OCI-LY7 (cell line): ENCODE data around the gene ANKRD52. TPM values are rescaled to one million over a fixed set of nuclear protein-coding genes. Genes with fewer than 3 reads are reported as not detected.

Source experiments
- BruUV-seq: library from RNA; stranded (reverse); fragments of 400-500 nt; replicated peaks from 2 replicates; lab custom pipeline; 2021; lab: Mats Ljungman, UMichigan
- CTCF ChIA-PET: fragments of 300-600 bp; sonication (Branson Sonifier 250); formaldehyde crosslinking; loops from one replicate; lab custom pipeline; 2022; ENCODE audit warnings: antibody characterized with exemption; ENCODE audit not compliant: unreplicated experiment; lab: Charles Lee
- POLR2A ChIA-PET: fragments of 300-600 bp; sonication (Branson Sonifier 250); formaldehyde crosslinking; loops from one replicate; lab custom pipeline; 2022; ENCODE audit warnings: antibody characterized with exemption; lab: Charles Lee
- DNase-seq: peaks from one replicate; pipeline ENCODE4 v3.0.0-alpha.2; 2015; ENCODE audit warnings: low spot score
- H2AFZ ChIP-seq: fragments of 200-600 bp; sonication (generic), shearing (Covaris generic); 2 replicates; pipeline ENCODE4 v1.6.1; 2014; ENCODE audit warnings: mild to moderate bottlenecking, antibody characterized with exemption, low read length, moderate library complexity
- H3K27ac ChIP-seq: fragments of 200-600 bp; sonication (generic); 2 replicates; pipeline ENCODE4 v1.5.1; 2014; ENCODE audit warnings: mixed run types, low read depth, mild to moderate bottlenecking, moderate library complexity, low read length, inconsistent platforms; ENCODE audit not compliant: poor library complexity, severe bottlenecking
- H3K36me3 ChIP-seq: fragments of 200-600 bp; sonication (generic); 2 replicates; pipeline ENCODE4 v1.6.1; 2014; ENCODE audit warnings: mild to moderate bottlenecking, antibody characterized with exemption, low read length, moderate library complexity, mixed read lengths; ENCODE audit not compliant: insufficient read depth
- H3K4me1 ChIP-seq: fragments of 200-600 bp; sonication (generic); 2 replicates; pipeline ENCODE4 v1.5.1; 2014; ENCODE audit warnings: mild to moderate bottlenecking, low read length; ENCODE audit not compliant: insufficient read depth, poor library complexity, severe bottlenecking
- H3K4me2 ChIP-seq: fragments of 200-600 bp; sonication (generic); 2 replicates; pipeline ENCODE4 v1.6.1; 2014; ENCODE audit warnings: mild to moderate bottlenecking, low read length
- H3K4me3 ChIP-seq: fragments of 200-600 bp; sonication (generic); 2 replicates; pipeline ENCODE4 v1.5.1; 2014; ENCODE audit warnings: mild to moderate bottlenecking, low read depth, low read length; ENCODE audit not compliant: poor library complexity, severe bottlenecking
- H3K79me2 ChIP-seq: fragments of 200-600 bp; sonication (generic); 2 replicates; pipeline ENCODE4 v1.6.1; 2016; ENCODE audit warnings: low read depth, mild to moderate bottlenecking, low read length, moderate library complexity, mixed read lengths; ENCODE audit not compliant: insufficient read depth
- H3K9me2 ChIP-seq: fragments of 200-600 bp; sonication (generic); 2 replicates; pipeline ENCODE4 v1.6.1; 2016; ENCODE audit warnings: mild to moderate bottlenecking, low read length, mixed read lengths; ENCODE audit not compliant: insufficient read depth
- H3K9me3 ChIP-seq: fragments of 200-600 bp; sonication (generic); 2 replicates; pipeline ENCODE4 v1.6.1; 2014; ENCODE audit warnings: mild to moderate bottlenecking, mixed run types, low read length, mixed read lengths
- H4K20me1 ChIP-seq: fragments of 200-600 bp; sonication (generic); 2 replicates; pipeline ENCODE4 v1.6.1; 2014; ENCODE audit warnings: mild to moderate bottlenecking, antibody characterized with exemption, low read length, moderate library complexity, mixed read lengths; ENCODE audit not compliant: insufficient read depth
- EZH2phosphoT487 ChIP-seq: fragments of 200-600 bp; sonication (generic); IDR thresholded peaks from 2 replicates; pipeline ENCODE4 v1.6.1; 2018; ENCODE audit warnings: low read depth, borderline replicate concordance, mild to moderate bottlenecking, mixed run types, antibody characterized with exemption, low read length, moderate library complexity, mixed read lengths
- intact Hi-C: fragments of 100-400 bp; cut with micrococcal nuclease; formaldehyde crosslinking; loops from one replicate; pipeline ENCODE4 v1.10.0; 2022; ENCODE audit not compliant: unreplicated experiment
- total RNA-seq, 2 experiments: library from RNA; depleted of rRNA in 1 of 2; stranded (reverse); fragments of >200 nt in 1 of 2; shearing (Covaris generic) in 1 of 2; gene quantifications; 2 replicates each; pipeline ENCODE4 v1.2.3, GENCODE V29; 2014 to 2022
- TF ChIP-seq, protein P1 (sequence below): fragments of 200-600 bp; sonication (generic); conservative IDR thresholded peaks from 2 replicates; pipeline ENCODE4 v1.5.1; 2014; ENCODE audit warnings: mild to moderate bottlenecking, antibody characterized with exemption, low read length, moderate library complexity, mixed read lengths

Gene ANKRD52
- total RNA-seq, 2 experiments from 2014 or later = 11.7 to 35.0 TPM

DNA sequence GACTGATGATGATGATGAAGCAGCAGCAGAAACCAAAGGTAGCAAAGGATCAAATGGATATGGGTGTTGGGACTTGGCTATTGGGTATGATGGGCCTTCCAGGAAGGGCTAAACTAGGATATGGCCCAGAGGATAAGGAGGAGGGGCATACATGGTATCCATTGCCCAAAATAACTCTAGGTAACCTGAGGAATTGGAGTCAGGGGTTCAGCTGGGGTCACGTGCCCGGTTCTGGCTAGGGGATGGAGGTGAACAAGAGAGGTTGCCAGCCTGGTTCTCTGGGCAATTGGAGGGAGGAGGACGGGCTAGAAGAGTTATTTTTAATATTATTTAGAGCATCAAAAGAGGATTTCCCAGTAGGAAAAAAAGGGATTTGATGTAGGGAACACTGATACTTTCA, 2.7 kb upstream of the ANKRD52 start:
- H3K9me2 ChIP-seq = no peaks in the 10 kb centered on the region
- no peak for DNase-seq
- ChIA-PET CTCF (no interaction called here), POLR2A (no interaction called here)
- no peaks in the 10 kb centered on the region for H3K9me3 ChIP-seq
- no TSS peak for BruUV-seq
- H3K27ac ChIP-seq = no peak overlapping the region
- no peak overlapping the region for H2AFZ ChIP-seq
- H4K20me1 ChIP-seq = 0 out of 2 replicates have a peak, but pooled peaks cover 5% of the 10 kb centered on the region
- peaks cover 12% of the 10 kb centered on the region; the same call in 1 of the 2 replicates for H3K36me3 ChIP-seq
- TF ChIP-seq EZH2phosphoT487 = no peak
- TF ChIP-seq, protein P1, sequence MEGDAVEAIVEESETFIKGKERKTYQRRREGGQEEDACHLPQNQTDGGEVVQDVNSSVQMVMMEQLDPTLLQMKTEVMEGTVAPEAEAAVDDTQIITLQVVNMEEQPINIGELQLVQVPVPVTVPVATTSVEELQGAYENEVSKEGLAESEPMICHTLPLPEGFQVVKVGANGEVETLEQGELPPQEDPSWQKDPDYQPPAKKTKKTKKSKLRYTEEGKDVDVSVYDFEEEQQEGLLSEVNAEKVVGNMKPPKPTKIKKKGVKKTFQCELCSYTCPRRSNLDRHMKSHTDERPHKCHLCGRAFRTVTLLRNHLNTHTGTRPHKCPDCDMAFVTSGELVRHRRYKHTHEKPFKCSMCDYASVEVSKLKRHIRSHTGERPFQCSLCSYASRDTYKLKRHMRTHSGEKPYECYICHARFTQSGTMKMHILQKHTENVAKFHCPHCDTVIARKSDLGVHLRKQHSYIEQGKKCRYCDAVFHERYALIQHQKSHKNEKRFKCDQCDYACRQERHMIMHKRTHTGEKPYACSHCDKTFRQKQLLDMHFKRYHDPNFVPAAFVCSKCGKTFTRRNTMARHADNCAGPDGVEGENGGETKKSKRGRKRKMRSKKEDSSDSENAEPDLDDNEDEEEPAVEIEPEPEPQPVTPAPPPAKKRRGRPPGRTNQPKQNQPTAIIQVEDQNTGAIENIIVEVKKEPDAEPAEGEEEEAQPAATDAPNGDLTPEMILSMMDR = no peak
- H3K4me1 ChIP-seq = peaks cover 21% of the 10 kb centered on the region
- H3K4me2 ChIP-seq = no peak overlapping the region
- no peak overlapping the region for H3K4me3 ChIP-seq
- intact Hi-C loops = no loop called here
- peaks cover 17% of the 10 kb centered on the region; the same call in 1 of the 2 replicates for H3K79me2 ChIP-seq

DNA sequence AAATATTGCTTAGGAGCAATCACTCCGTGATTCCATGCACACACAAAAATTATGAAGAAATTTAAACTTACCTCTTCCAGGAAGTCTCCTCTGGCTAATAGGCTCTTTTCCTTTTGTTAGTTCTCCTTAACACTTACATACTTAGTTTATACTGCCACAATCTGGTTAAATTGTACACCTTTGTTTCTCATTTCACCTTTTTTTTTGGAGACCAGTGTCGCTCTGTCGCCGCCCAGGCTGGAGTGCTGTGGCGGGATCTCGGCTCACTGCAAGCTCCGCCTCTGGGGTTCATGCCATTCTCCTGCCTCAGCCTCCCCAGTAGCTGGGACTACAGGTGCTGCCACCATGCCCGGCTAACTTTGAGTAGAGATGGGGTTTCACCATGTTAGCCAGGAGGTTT, 2.2 kb upstream of the ANKRD52 start:
- Histone ChIP-seq H3K4me2 (no peak overlapping the region), H2AFZ (no peak overlapping the region), H3K9me2 (no peaks in the 10 kb centered on the region), H3K36me3 (peaks cover 17% of the 10 kb centered on the region; the same call in 1 of the 2 replicates), H3K4me1 (peaks cover 17% of the 10 kb centered on the region), H3K79me2 (peaks cover 17% of the 10 kb centered on the region; the same call in 1 of the 2 replicates), H3K27ac (no peak overlapping the region), H3K9me3 (no peaks in the 10 kb centered on the region), H4K20me1 (0 out of 2 replicates have a peak, but pooled peaks cover 5% of the 10 kb centered on the region), H3K4me3 (no peak overlapping the region)
- BruUV-seq = no TSS peak
- ChIA-PET CTCF (no interaction called here), POLR2A (no interaction called here)
- no peak for DNase-seq
- intact Hi-C loops = no loop called here
- TF ChIP-seq EZH2phosphoT487 = no peak
- TF ChIP-seq, protein P1 = no peak

DNA sequence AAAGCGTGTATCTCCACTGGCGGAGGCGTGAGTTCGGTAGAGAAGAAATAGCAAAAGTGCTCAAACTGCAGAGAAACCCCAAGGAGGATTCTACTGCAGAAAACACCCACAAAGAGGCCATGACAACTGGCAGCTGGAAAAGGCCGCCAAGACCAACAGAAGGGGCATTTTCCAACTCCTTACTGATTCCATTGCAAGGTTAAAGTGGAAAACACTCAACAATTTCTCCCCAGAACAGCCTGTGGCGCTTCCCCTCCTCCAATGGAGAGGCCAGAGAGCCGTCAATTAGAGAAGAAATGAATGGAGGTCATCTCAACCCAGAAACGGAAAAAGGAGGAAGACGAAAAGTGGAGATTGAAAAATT, 618 bp upstream of the ANKRD52 start:
- ChIA-PET POLR2A (no interaction called here), CTCF (interaction anchor here (0.8 kb wide), 1 partner anchor 58 kb away, joined by 4 read pairs; no protein-coding TSS in a partner anchor)
- no peaks in the 10 kb centered on the region for H3K9me2 ChIP-seq
- no peak overlapping the region for H3K27ac ChIP-seq
- TF ChIP-seq, protein P1 = no peak
- TF ChIP-seq EZH2phosphoT487 = no peak
- H4K20me1 ChIP-seq = 0 out of 2 replicates have a peak, but pooled peaks cover 5% of the 10 kb centered on the region
- H3K4me2 ChIP-seq = peak overlapping the region; percentile 74
- DNase-seq = no peak
- H2AFZ ChIP-seq = peak overlapping the region; percentile 90
- H3K36me3 ChIP-seq = peaks cover 32% of the 10 kb centered on the region
- H3K79me2 ChIP-seq = peaks cover 17% of the 10 kb centered on the region; the same call in 1 of the 2 replicates
- H3K4me3 ChIP-seq = peak overlapping the region; percentile 93
- no TSS peak for BruUV-seq
- intact Hi-C loops = loop anchor here (1.0 kb wide), 2 partner anchors 66 to 140 kb away; no protein-coding TSS in a partner anchor
- no peaks in the 10 kb centered on the region for H3K9me3 ChIP-seq
- peaks cover 17% of the 10 kb centered on the region for H3K4me1 ChIP-seq
